GM12878 (cell line): ENCODE measurements around the gene SOX5. TPM values are rescaled to one million over a fixed set of nuclear protein-coding genes. Genes with fewer than 3 reads are reported as not detected.

Source experiments
- ATAC-seq: fragments of 200-7000 bp; cut with Tn5 transposase; 3 replicates; pipeline ENCODE4 v1.9.1; 2020; ENCODE audit warnings: mild to moderate bottlenecking, moderate library complexity
- BruUV-seq: library from RNA; stranded (reverse); fragments of 400-500 nt; replicated peaks from 2 replicates; lab custom pipeline; 2021; lab: Mats Ljungman, UMichigan
- CTCF ChIA-PET: fragments of 300-600 bp; sonication (Branson Sonifier 250); formaldehyde crosslinking; extraction: SDS; loops from one replicate; lab custom pipeline; 2021; ENCODE audit warnings: inconsistent platforms; lab: Yijun Ruan, JAX
- POLR2A ChIA-PET: fragments of 350-600 bp; formaldehyde crosslinking; extraction: SDS; loops from one replicate; lab custom pipeline; 2021; ENCODE audit warnings: inconsistent platforms; lab: Charles Lee
- RAD21 ChIA-PET: fragments of 300-600 bp; sonication (Branson Sonifier 250); formaldehyde crosslinking; loops from one replicate; lab custom pipeline; 2023; ENCODE audit warnings: antibody characterized with exemption; ENCODE audit not compliant: unreplicated experiment; lab: Charles Lee
- SMC1A ChIA-PET: fragments of 300-600 bp; sonication (Branson Sonifier 250); formaldehyde crosslinking; loops from one replicate; lab custom pipeline; 2023; ENCODE audit not compliant: unreplicated experiment, uncharacterized antibody; lab: Charles Lee
- DNase-seq: peaks from one replicate; pipeline ENCODE4 v3.0.0-alpha.2; 2011; ENCODE audit warnings: low read depth, low spot score
- FAIRE-seq: peaks from 3 replicates; lab custom pipeline; 2011; peaks lifted over from hg19 to GRCh38; lab: Jason Lieb, UNC
- H2AFZ ChIP-seq: 2 replicates; pipeline ENCODE4 v1.6.0; 2011; ENCODE audit warnings: low read depth, low read length, control low read depth; ENCODE audit not compliant: control insufficient read depth
- H3K27ac ChIP-seq: 2 replicates; pipeline ENCODE4 v1.5.1; 2011; ENCODE audit warnings: control low read depth; ENCODE audit not compliant: control insufficient read depth, insufficient read depth
- H3K27me3 ChIP-seq, 2 experiments: replicated peaks in 1 of 2; 2 replicates each; pipeline versions ENCODE4 v1.6.0 to v1.6.1; 2011; ENCODE audit warnings: low read length in 1 of 2; ENCODE audit not compliant: control insufficient read depth in 2 of 2, insufficient read depth in 2 of 2
- H3K36me3 ChIP-seq, 2 experiments: 2 replicates each; pipeline ENCODE4 v1.5.1; 2011; ENCODE audit warnings: low read length in 1 of 2; ENCODE audit not compliant: control insufficient read depth in 2 of 2, insufficient read depth in 2 of 2
- H3K4me1 ChIP-seq: 2 replicates; pipeline ENCODE4 v1.6.1; 2011; ENCODE audit warnings: mild to moderate bottlenecking, low read length, moderate library complexity, mixed read lengths; ENCODE audit not compliant: control insufficient read depth, insufficient read depth
- H3K4me2 ChIP-seq: 2 replicates; pipeline ENCODE4 v1.6.0; 2011; ENCODE audit warnings: control low read depth; ENCODE audit not compliant: control insufficient read depth, insufficient read depth
- H3K4me3 ChIP-seq: fragments of 200-600 bp; sonication (generic); 2 replicates; pipeline ENCODE4 v1.5.1; 2016
- H3K79me2 ChIP-seq: 2 replicates; pipeline ENCODE4 v1.6.0; 2011; ENCODE audit warnings: low read length; ENCODE audit not compliant: control insufficient read depth, insufficient read depth
- H3K9ac ChIP-seq: 2 replicates; pipeline ENCODE4 v1.8.0; 2011; ENCODE audit warnings: low read length, control low read depth, mixed read lengths; ENCODE audit not compliant: control insufficient read depth, insufficient read depth
- H3K9me3 ChIP-seq: replicated peaks from 3 replicates; pipeline ENCODE4 v1.5.1; 2011; ENCODE audit warnings: mild to moderate bottlenecking, low read length; ENCODE audit not compliant: control insufficient read depth, insufficient read depth
- H4K20me1 ChIP-seq: 2 replicates; pipeline ENCODE4 v1.6.0; 2011; ENCODE audit not compliant: control insufficient read depth, insufficient read depth
- CHD1 ChIP-seq: IDR thresholded peaks from 2 replicates; pipeline ENCODE4 v1.6.1; 2012; ENCODE audit warnings: low read depth, low read length, improper control_type of control experiment
- E2F8 ChIP-seq: fragments of 450-650 bp; IDR thresholded peaks from 2 replicates; pipeline ENCODE4 v1.6.1; 2018; ENCODE audit warnings: mild to moderate bottlenecking, low read depth, moderate library complexity; ENCODE audit not compliant: partially characterized antibody
- HDGF ChIP-seq: fragments of 450-650 bp; IDR thresholded peaks from 2 replicates; pipeline ENCODE4 v1.6.1; 2016; ENCODE audit warnings: antibody characterized with exemption
- JUNB ChIP-seq: IDR thresholded peaks from 2 replicates; pipeline ENCODE4 v1.6.1; 2016; ENCODE audit warnings: antibody characterized with exemption, mild to moderate bottlenecking
- MAX ChIP-seq: IDR thresholded peaks from 2 replicates; pipeline ENCODE4 v1.6.1; 2012; ENCODE audit warnings: low read depth, low read length, improper control_type of control experiment
- MLLT1 ChIP-seq: fragments of 450-650 bp; IDR thresholded peaks from 2 replicates; pipeline ENCODE4 v1.6.1; 2016; ENCODE audit warnings: mild to moderate bottlenecking
- MXI1 ChIP-seq: fragments of 150-350 bp; IDR thresholded peaks from 2 replicates; pipeline ENCODE4 v1.6.1; 2011; ENCODE audit warnings: low read depth, mild to moderate bottlenecking, inconsistent platforms, low read length, improper control_type of control experiment
- RELB ChIP-seq: fragments of 450-650 bp; IDR thresholded peaks from 2 replicates; pipeline ENCODE4 v1.6.1; 2017; ENCODE audit warnings: low read depth, mild to moderate bottlenecking, moderate library complexity
- SREBF2 ChIP-seq: IDR thresholded peaks from 2 replicates; pipeline ENCODE4 v1.6.1; 2012; ENCODE audit warnings: mild to moderate bottlenecking, low read length
- STAT1 ChIP-seq: fragments of 450-650 bp; conservative IDR thresholded peaks from 2 replicates; pipeline ENCODE4 v1.6.1; 2014; ENCODE audit warnings: antibody characterized with exemption, mild to moderate bottlenecking
- ZBTB40 ChIP-seq: fragments of 450-650 bp; IDR thresholded peaks from 2 replicates; pipeline ENCODE4 v1.6.1; 2016; ENCODE audit warnings: mild to moderate bottlenecking, moderate library complexity, borderline replicate concordance
- in situ Hi-C: fragments of 300-500 bp; cut with MboI; formaldehyde crosslinking; loops from 9 replicates; pipeline ENCODE4 v1.14.3; 2018; ENCODE audit warnings: mixed read lengths
- intact Hi-C: fragments of 100-400 bp; cut with micrococcal nuclease; formaldehyde crosslinking; loops from one replicate; pipeline ENCODE4 v1.14.2; 2022; ENCODE audit not compliant: unreplicated experiment
- polyA plus RNA-seq, 11 experiments: library from polyadenylated mRNA; depleted of rRNA in 4 of 11; unstranded in 6 of 11; stranded (reverse) in 5 of 11; fragments of >200 nt; fragmentation: Nextera tagmentation in 4 of 11; fragmentation: Illumina TruSeq in 1 of 11; extraction: Ambion mirVana in 4 of 11; extraction: Trizol in 1 of 11; gene quantifications; 1 replicate in 1 of 11; 2 replicates in 10 of 11; pipeline versions ENCODE4 v1.2.1 to v1.2.3, GENCODE V29; 2011 to 2016; ENCODE audit warnings: inconsistent platforms in 2 of 11, missing spikeins in 2 of 11, low read depth in 1 of 11
- total RNA-seq, 4 experiments: library from RNA; depleted of rRNA in 3 of 4; stranded (reverse); fragments of >200 nt in 3 of 4; fragmentation: Illumina TruSeq in 1 of 4; extraction: Trizol in 1 of 4; gene quantifications; 2 replicates each; pipeline versions ENCODE4 v1.2.1 to v1.2.3, GENCODE V29; 2013 to 2021

SOX5 gene
- total and polyA plus RNA-seq, 10 of the 15 experiments (the other 5 are each of a cell fraction or from before 2014, with no cell fraction given) = 0.08 to 1.0 (median 0.24) TPM

GRCh38 chr12:23703051-23703450 is 246.4 kb downstream of the SOX5 start (continued):
- no peak for TF ChIP-seq E2F8

- FAIRE-seq = no peak
- no TSS peak for BruUV-seq
- CTCF ChIA-PET = interaction anchor here (0.6 kb wide), 2 partner anchors 12 to 59 kb away, joined by 3 to 4 read pairs; no protein-coding TSS in a partner anchor
- TF ChIP-seq MAX = no peak
- TF ChIP-seq CHD1 = no peak
- no peak for TF ChIP-seq STAT1
- no peak for TF ChIP-seq ZBTB40
- no peak for TF ChIP-seq JUNB
- TF ChIP-seq HDGF = no peak
- TF ChIP-seq MLLT1 = no peak
- no peak for TF ChIP-seq RELB
- TF ChIP-seq MXI1 = no peak
- TF ChIP-seq SREBF2 = no peak
These were observed 250.4 kb downstream of the SOX5 start for GRCh38 chr12:23699031-23699430.

More at GRCh38 chr12:23699031-23699430, 250.4 kb downstream of the SOX5 start:
- H3K4me1 ChIP-seq = no peaks in the 10 kb centered on the region
- ChIA-PET RAD21 (no interaction called here), SMC1A (interaction anchor here (0.6 to 1.8 kb wide), 3 partner anchors 10 to 491 kb away, joined by 3 to 5 read pairs (median 3); no protein-coding TSS in a partner anchor), POLR2A (no interaction called here)
- no peak overlapping the region for H3K27ac ChIP-seq
- DNase-seq (no peak), ATAC-seq (no peak)
- no peaks in the 10 kb centered on the region for H3K9me3 ChIP-seq
- no peak overlapping the region for H2AFZ ChIP-seq
- H3K79me2 ChIP-seq = no peaks in the 10 kb centered on the region
- no peaks in the 10 kb centered on the region for H4K20me1 ChIP-seq
- no peak overlapping the region for H3K4me2 ChIP-seq
- no peaks in the 10 kb centered on the region for H3K36me3 ChIP-seq
- in situ Hi-C loops = no loop called here
- no peak overlapping the region for H3K4me3 ChIP-seq
- intact Hi-C loops = no loop called here
- H3K9ac ChIP-seq = no peak overlapping the region
- no peaks in the 10 kb centered on the region for H3K27me3 ChIP-seq
